K562 (cell line): ENCODE results near the gene HFE. TPM values are rescaled to one million over a fixed set of nuclear protein-coding genes. Genes with fewer than 3 reads are reported as not detected.

Source experiments
- CBFA2T3 ChIP-seq: fragments of 450-650 bp; IDR thresholded peaks from 2 replicates; pipeline ENCODE4 v1.6.1; 2017
- FOXK1 ChIP-seq: sonication (generic); formaldehyde crosslinking; IDR thresholded peaks from 2 replicates; pipeline ENCODE4 v1.8.0; 2022; ENCODE audit warnings: missing genetic modification reagents, mild to moderate bottlenecking, borderline replicate concordance
- FUS ChIP-seq: fragments of 200-400 bp; formaldehyde crosslinking; optimal IDR thresholded peaks from 2 replicates; pipeline ENCODE3; 2017; ENCODE audit warnings: low read depth, low read length
- GATAD2B ChIP-seq: fragments of 450-650 bp; IDR thresholded peaks from 2 replicates; pipeline ENCODE4 v1.6.1; 2017; ENCODE audit warnings: mild to moderate bottlenecking, borderline replicate concordance
- HIVEP1 ChIP-seq: fragments of 250-450 bp; sonication (Bioruptor Pico); IDR thresholded peaks from 2 replicates; pipeline ENCODE4 v1.4.0; 2020; ENCODE audit warnings: mild to moderate bottlenecking
- MTA1 ChIP-seq: fragments of 450-650 bp; IDR thresholded peaks from 2 replicates; pipeline ENCODE4 v1.6.1; 2017; ENCODE audit warnings: borderline replicate concordance
- NONO ChIP-seq, 2 experiments: fragments of 200-400 bp in 1 of 2; fragments of 450-650 bp in 1 of 2; formaldehyde crosslinking in 1 of 2; IDR thresholded peaks; 2 replicates each; pipeline ENCODE4 v1.6.1; 2017; ENCODE audit warnings: low read depth in 2 of 2, mild to moderate bottlenecking in 2 of 2, moderate library complexity in 2 of 2, low read length in 1 of 2
- NR2F6 ChIP-seq: fragments of 450-650 bp; formaldehyde crosslinking; IDR thresholded peaks from 2 replicates; pipeline ENCODE4 v1.4.0; 2020; ENCODE audit warnings: mild to moderate bottlenecking
- PHF21A ChIP-seq: fragments of 450-650 bp; IDR thresholded peaks from 2 replicates; pipeline ENCODE4 v1.6.1; 2017; ENCODE audit warnings: low read depth, borderline replicate concordance
- POU5F1 ChIP-seq: fragments of 150-350 bp; IDR thresholded peaks from 2 replicates; pipeline ENCODE4 v1.6.1; 2014; ENCODE audit warnings: borderline replicate concordance, low read length, low read depth, mild to moderate bottlenecking; ENCODE audit not compliant: partially characterized antibody
- PURB ChIP-seq: sonication (generic); formaldehyde crosslinking; IDR thresholded peaks from 2 replicates; pipeline ENCODE4 v1.9.0; 2021; ENCODE audit warnings: low read depth, mild to moderate bottlenecking, missing genetic modification reagents
- SAFB2 ChIP-seq: fragments of 200-400 bp; formaldehyde crosslinking; IDR thresholded peaks from 2 replicates; pipeline ENCODE4 v1.6.1; 2018; ENCODE audit warnings: borderline replicate concordance, low read length, low read depth, moderate library complexity; ENCODE audit not compliant: severe bottlenecking
- TCF3 ChIP-seq: sonication (generic); formaldehyde crosslinking; IDR thresholded peaks from 2 replicates; pipeline ENCODE4 v1.4.0; 2020; ENCODE audit warnings: mild to moderate bottlenecking, missing genetic modification reagents
- YY1 ChIP-seq, 3 experiments: IDR thresholded peaks; 2 replicates each; pipeline ENCODE4 v1.6.1; 2011; ENCODE audit warnings: low read length in 2 of 3, mild to moderate bottlenecking in 2 of 3, moderate library complexity in 2 of 3, borderline replicate concordance in 1 of 3, control low read depth in 1 of 3, low read depth in 1 of 3; ENCODE audit not compliant: insufficient read depth in 3 of 3, insufficient replicate concordance in 2 of 3, control insufficient read depth in 1 of 3, insufficient read length in 1 of 3; ENCODE audit errors: extremely low read depth in 1 of 3
- polyA plus RNA-seq, 8 experiments: library from polyadenylated mRNA; depleted of rRNA in 4 of 8; stranded (reverse) in 5 of 8; unstranded in 3 of 8; fragments of >200 nt; fragmentation: Nextera tagmentation in 2 of 8; fragmentation: Illumina TruSeq in 1 of 8; extraction: Ambion mirVana in 2 of 8; extraction: Trizol in 1 of 8; gene quantifications; 2 replicates each; pipeline versions ENCODE4 v1.2.1 to v1.2.3, GENCODE V29; 2011 to 2014; ENCODE audit warnings: inconsistent platforms in 1 of 8, missing spikeins in 1 of 8
- total RNA-seq, 7 experiments: library from RNA; depleted of rRNA in 6 of 7; stranded (reverse); fragments of >200 nt in 6 of 7; fragmentation: Illumina TruSeq in 2 of 7; extraction: Trizol in 2 of 7; gene quantifications; 2 replicates each; pipeline versions ENCODE4 v1.2.1 to v1.2.3, GENCODE V29; 2011 to 2021; ENCODE audit warnings: low replicate concordance in 1 of 7
- TF ChIP-seq, protein P1 (sequence below): fragments of 450-650 bp; conservative IDR thresholded peaks from 2 replicates; pipeline ENCODE4 v1.6.1; 2016; ENCODE audit warnings: missing genetic modification characterization, low read depth, mild to moderate bottlenecking, control low read depth, missing compliant biosample characterization
- TF ChIP-seq, protein P2 (sequence below): fragments of 250-450 bp; sonication (Bioruptor Pico); IDR thresholded peaks from 2 replicates; pipeline ENCODE4 v1.5.0; 2020; ENCODE audit warnings: mild to moderate bottlenecking, borderline replicate concordance
- TF ChIP-seq, protein P3 (sequence below): sonication (generic); formaldehyde crosslinking; IDR thresholded peaks from 2 replicates; pipeline ENCODE4 v1.8.0; 2022; ENCODE audit warnings: missing genetic modification reagents, mild to moderate bottlenecking, borderline replicate concordance
- TF ChIP-seq, protein P4 (sequence below): fragments of 200-400 bp; formaldehyde crosslinking; IDR thresholded peaks from 2 replicates; pipeline ENCODE4 v1.6.1; 2017; ENCODE audit warnings: mild to moderate bottlenecking, low read depth, low read length, moderate library complexity

The HFE gene
- total and polyA plus RNA-seq, 9 of the 15 experiments (the other 6 are each of a cell fraction or from before 2014, with no cell fraction given): 0.14 to 1.2 (median 0.76) TPM

DNA sequence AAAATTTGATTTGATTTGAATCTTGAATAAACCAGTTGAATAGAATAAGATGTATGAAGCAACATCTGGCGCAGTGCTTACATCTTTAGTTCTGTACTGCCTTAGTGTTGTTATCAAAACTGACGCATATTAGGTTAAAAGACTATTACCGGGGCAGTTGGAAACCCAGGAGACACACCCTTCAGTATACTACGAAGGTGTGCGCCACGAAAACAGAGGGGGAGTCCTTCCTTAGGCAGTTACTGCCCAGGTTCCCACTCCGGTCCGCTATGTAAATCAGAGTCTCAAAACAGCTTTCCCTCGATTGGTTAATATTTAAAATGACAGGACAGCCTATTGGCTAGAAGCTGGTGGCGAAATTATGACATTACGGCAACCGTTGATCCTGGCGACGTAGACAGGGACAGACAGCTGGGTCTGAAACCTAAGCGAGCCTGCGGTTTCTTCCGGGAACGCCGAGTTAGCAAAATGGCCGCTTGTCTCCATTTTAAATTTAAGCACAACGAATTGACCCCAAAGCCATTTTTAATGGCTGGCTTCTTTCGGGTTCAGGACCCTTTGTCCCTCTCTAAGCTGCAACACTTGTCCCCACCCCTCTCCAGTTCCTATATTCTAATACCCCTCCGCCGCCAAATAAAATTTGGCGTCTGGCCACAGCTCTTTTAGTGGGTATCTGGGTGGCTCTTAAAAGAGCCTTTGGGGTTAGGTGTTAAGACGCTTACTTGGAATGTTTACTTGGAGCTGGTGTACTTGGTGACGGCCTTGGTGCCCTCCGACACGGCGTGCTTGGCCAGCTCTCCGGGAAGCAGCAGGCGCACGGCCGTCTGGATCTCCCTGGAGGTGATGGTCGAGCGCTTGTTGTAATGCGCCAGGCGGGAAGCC, 35.8 kb downstream of the HFE start (continued):
- TF ChIP-seq NR2F6 (CRISPR knock-in tag) (no peak), NONO (IDR thresholded peaks at IDR 0.05; ENCODE audit: low read depth in 2 of 2, low read length in 1 of 2) (peak in 1 of 2 experiments; percentile 81; a peak in 1 of 4 replicates), PHF21A (peak; percentile 86; the same call in 1 of the 2 replicates), GATAD2B (peak; percentile 98), POU5F1 (peak; percentile 54), PURB (CRISPR knock-in tag) (no peak), MTA1 (peak; percentile 73; the same call in 1 of the 2 replicates), CBFA2T3 (no peak; the same call in 1 of the 2 replicates), FOXK1 (CRISPR knock-in tag) (peak; percentile 24), SAFB2 (no peak), TCF3 (CRISPR knock-in tag) (no peak), YY1 (IDR thresholded peaks at IDR 0.05; ENCODE audit: borderline replicate concordance in 1 of 3, control insufficient read depth in 1 of 3, extremely low read depth in 1 of 3, insufficient read depth in 3 of 3, insufficient read length in 1 of 3, insufficient replicate concordance in 2 of 3, low read depth in 1 of 3, low read length in 2 of 3) (peak; percentile 87 to 97 (median 90)), FUS (peak; percentile 99), HIVEP1 (CRISPR knock-in tag) (no peak)
- TF ChIP-seq, protein P1, sequence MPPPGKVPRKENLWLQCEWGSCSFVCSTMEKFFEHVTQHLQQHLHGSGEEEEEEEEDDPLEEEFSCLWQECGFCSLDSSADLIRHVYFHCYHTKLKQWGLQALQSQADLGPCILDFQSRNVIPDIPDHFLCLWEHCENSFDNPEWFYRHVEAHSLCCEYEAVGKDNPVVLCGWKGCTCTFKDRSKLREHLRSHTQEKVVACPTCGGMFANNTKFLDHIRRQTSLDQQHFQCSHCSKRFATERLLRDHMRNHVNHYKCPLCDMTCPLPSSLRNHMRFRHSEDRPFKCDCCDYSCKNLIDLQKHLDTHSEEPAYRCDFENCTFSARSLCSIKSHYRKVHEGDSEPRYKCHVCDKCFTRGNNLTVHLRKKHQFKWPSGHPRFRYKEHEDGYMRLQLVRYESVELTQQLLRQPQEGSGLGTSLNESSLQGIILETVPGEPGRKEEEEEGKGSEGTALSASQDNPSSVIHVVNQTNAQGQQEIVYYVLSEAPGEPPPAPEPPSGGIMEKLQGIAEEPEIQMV (tag): peak; percentile 100
- TF ChIP-seq, protein P2, sequence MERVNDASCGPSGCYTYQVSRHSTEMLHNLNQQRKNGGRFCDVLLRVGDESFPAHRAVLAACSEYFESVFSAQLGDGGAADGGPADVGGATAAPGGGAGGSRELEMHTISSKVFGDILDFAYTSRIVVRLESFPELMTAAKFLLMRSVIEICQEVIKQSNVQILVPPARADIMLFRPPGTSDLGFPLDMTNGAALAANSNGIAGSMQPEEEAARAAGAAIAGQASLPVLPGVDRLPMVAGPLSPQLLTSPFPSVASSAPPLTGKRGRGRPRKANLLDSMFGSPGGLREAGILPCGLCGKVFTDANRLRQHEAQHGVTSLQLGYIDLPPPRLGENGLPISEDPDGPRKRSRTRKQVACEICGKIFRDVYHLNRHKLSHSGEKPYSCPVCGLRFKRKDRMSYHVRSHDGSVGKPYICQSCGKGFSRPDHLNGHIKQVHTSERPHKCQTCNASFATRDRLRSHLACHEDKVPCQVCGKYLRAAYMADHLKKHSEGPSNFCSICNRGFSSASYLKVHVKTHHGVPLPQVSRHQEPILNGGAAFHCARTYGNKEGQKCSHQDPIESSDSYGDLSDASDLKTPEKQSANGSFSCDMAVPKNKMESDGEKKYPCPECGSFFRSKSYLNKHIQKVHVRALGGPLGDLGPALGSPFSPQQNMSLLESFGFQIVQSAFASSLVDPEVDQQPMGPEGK (CRISPR knock-in tag): peak; percentile 87; the same call in 1 of the 2 replicates
- TF ChIP-seq, protein P3, sequence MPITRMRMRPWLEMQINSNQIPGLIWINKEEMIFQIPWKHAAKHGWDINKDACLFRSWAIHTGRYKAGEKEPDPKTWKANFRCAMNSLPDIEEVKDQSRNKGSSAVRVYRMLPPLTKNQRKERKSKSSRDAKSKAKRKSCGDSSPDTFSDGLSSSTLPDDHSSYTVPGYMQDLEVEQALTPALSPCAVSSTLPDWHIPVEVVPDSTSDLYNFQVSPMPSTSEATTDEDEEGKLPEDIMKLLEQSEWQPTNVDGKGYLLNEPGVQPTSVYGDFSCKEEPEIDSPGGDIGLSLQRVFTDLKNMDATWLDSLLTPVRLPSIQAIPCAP (CRISPR knock-in tag): no peak; the same call in 1 of the 2 replicates
- TF ChIP-seq, protein P4, sequence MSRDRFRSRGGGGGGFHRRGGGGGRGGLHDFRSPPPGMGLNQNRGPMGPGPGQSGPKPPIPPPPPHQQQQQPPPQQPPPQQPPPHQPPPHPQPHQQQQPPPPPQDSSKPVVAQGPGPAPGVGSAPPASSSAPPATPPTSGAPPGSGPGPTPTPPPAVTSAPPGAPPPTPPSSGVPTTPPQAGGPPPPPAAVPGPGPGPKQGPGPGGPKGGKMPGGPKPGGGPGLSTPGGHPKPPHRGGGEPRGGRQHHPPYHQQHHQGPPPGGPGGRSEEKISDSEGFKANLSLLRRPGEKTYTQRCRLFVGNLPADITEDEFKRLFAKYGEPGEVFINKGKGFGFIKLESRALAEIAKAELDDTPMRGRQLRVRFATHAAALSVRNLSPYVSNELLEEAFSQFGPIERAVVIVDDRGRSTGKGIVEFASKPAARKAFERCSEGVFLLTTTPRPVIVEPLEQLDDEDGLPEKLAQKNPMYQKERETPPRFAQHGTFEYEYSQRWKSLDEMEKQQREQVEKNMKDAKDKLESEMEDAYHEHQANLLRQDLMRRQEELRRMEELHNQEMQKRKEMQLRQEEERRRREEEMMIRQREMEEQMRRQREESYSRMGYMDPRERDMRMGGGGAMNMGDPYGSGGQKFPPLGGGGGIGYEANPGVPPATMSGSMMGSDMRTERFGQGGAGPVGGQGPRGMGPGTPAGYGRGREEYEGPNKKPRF: no peak
